Stomach (tissue), 4 donors: ENCODE results near the gene GPR150.

ENCODE experiments used
- EP300 ChIP-seq: sonication (generic); formaldehyde crosslinking; IDR thresholded peaks from one replicate; pipeline ENCODE4 v1.6.1; 2017; ENCODE audit warnings: antibody characterized with exemption
- POLR2AphosphoS5 ChIP-seq, 3 donors: sonication (generic); formaldehyde crosslinking; IDR thresholded peaks; one replicate each; pipeline ENCODE4 v1.6.1; 2016; ENCODE audit warnings: antibody characterized with exemption in 3 of 3
- TF ChIP-seq, protein P1 (sequence below), 7 experiments: fragments of 450-650 bp in 4 of 7; fragments of 200-600 bp in 3 of 7; sonication (generic) in 3 of 7; IDR thresholded peaks; one replicate each; pipeline ENCODE4 v1.5.1; 2016 to 2019; ENCODE audit warnings: antibody characterized with exemption in 7 of 7, control low read depth in 2 of 7, mild to moderate bottlenecking in 1 of 7

DNA sequence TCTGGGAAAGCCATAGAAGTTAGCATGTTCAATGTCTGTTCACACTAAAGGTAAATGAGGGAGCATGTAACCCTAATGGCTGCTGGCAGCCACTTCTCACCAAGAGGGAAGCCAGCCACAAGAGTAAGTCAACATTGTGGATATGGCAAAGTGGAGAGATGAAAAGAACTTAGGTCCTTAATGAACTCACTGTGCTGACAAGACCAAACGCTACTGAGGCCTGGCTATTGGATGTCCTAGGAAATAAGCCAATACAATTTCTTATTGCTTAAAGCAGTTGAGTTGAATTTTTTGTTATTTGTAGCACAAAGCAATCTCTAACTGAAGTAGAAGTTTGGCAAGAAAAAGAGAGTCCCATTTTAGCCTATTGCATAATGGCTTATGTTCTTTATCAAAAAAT, 6.8 kb downstream of the GPR150 start:
- TF ChIP-seq, protein P1, sequence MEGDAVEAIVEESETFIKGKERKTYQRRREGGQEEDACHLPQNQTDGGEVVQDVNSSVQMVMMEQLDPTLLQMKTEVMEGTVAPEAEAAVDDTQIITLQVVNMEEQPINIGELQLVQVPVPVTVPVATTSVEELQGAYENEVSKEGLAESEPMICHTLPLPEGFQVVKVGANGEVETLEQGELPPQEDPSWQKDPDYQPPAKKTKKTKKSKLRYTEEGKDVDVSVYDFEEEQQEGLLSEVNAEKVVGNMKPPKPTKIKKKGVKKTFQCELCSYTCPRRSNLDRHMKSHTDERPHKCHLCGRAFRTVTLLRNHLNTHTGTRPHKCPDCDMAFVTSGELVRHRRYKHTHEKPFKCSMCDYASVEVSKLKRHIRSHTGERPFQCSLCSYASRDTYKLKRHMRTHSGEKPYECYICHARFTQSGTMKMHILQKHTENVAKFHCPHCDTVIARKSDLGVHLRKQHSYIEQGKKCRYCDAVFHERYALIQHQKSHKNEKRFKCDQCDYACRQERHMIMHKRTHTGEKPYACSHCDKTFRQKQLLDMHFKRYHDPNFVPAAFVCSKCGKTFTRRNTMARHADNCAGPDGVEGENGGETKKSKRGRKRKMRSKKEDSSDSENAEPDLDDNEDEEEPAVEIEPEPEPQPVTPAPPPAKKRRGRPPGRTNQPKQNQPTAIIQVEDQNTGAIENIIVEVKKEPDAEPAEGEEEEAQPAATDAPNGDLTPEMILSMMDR (IDR thresholded peaks at IDR 0.05): no peak
- TF ChIP-seq POLR2AphosphoS5 (IDR thresholded peaks at IDR 0.05) (no peak), EP300 (no peak)
